ENCODE results near the gene RHEB. TPM values are rescaled to one million over a fixed set of nuclear protein-coding genes. Genes with fewer than 3 reads are reported as not detected.
A peak's percentile ranks its signal among the peaks of the same experiment; 100 is the strongest.

RHEB gene
- total RNA-seq, 2 donors from 2014 or later, result 53.4 to 69.7 TPM

- DNase-seq (no peak), ATAC-seq (peak; percentile 56)
- intact Hi-C loops (cut with DNase I, micrococcal nuclease), result no loop called here
Measured at GRCh38 chr7:151429560-151430331, 89.9 kb downstream of the RHEB start.

GRCh38 chr7:151429237-151429559, 90.5 kb downstream of the RHEB start:
- ATAC-seq, result no peak
- DNase-seq, result no peak
- intact Hi-C loops (cut with DNase I, micrococcal nuclease), result no loop called here

- intact Hi-C loops (cut with DNase I, micrococcal nuclease), result no loop called here
- no peak for DNase-seq
- ATAC-seq, result no peak
Measured at GRCh38 chr7:151428378-151429236, 91.1 kb downstream of the RHEB start.

GRCh38 chr7:151427705-151428377, 91.9 kb downstream of the RHEB start:
- DNase-seq (no peak), ATAC-seq (no peak)
- intact Hi-C loops (cut with DNase I, micrococcal nuclease), result no loop called here

- ATAC-seq (no peak), DNase-seq (no peak)
- intact Hi-C loops (cut with DNase I, micrococcal nuclease), result no loop called here
Measured at GRCh38 chr7:151426904-151427704, 92.6 kb downstream of the RHEB start.

GRCh38 chr7:151426441-151426903, 93.2 kb downstream of the RHEB start:
- ATAC-seq, result no peak
- DNase-seq, result peak; percentile 41 to 57

GRCh38 chr7:151425670-151426440, 93.8 kb downstream of the RHEB start:
- intact Hi-C loops (cut with DNase I, micrococcal nuclease), result no loop called here
- DNase-seq (no peak), ATAC-seq (no peak)

More at GRCh38 chr7:151426441-151426903, 93.2 kb downstream of the RHEB start:
- intact Hi-C loops (cut with DNase I, micrococcal nuclease), result no loop called here

GRCh38 chr7:151424799-151425198, 94.9 kb downstream of the RHEB start:
- intact Hi-C loops (cut with DNase I, micrococcal nuclease), result no loop called here
- ATAC-seq (no peak), DNase-seq (no peak)

- ATAC-seq, result no peak
- no peak for DNase-seq
- intact Hi-C loops (cut with DNase I, micrococcal nuclease), result no loop called here
Measured at GRCh38 chr7:151423936-151424335, 95.8 kb downstream of the RHEB start.

GRCh38 chr7:151423226-151423625, 96.5 kb downstream of the RHEB start:
- intact Hi-C loops (cut with DNase I, micrococcal nuclease), result no loop called here
- ATAC-seq (no peak), DNase-seq (no peak)

- intact Hi-C loops (cut with DNase I, micrococcal nuclease), result no loop called here
- ATAC-seq, result no peak
- no peak for DNase-seq
Measured at GRCh38 chr7:151422212-151422611, 97.5 kb downstream of the RHEB start.

- DNase-seq (no peak), ATAC-seq (no peak)
- intact Hi-C loops (cut with DNase I, micrococcal nuclease), result no loop called here
Measured at GRCh38 chr7:151420144-151420543, 99.6 kb downstream of the RHEB start.

GRCh38 chr7:151416941-151417315, 102.8 kb downstream of the RHEB start:
- DNase-seq (no peak), ATAC-seq (no peak)
- intact Hi-C loops (cut with DNase I, micrococcal nuclease), result no loop called here

- DNase-seq (no peak), ATAC-seq (no peak)
- intact Hi-C loops (cut with DNase I, micrococcal nuclease), result no loop called here
Measured at GRCh38 chr7:151416112-151416940, 103.4 kb downstream of the RHEB start.

All from left colon (tissue), 2 donors.